Measurements from ENCODE around the gene NPFFR1. TPM values are rescaled to one million over a fixed set of nuclear protein-coding genes. Genes with fewer than 3 reads are reported as not detected.
"Not testable (repeated sequence)": the region's sequence is repeated elsewhere in the genome, so short reads cannot be mapped to it uniquely, and the experiment has no call there.

The NPFFR1 gene
- total RNA-seq, 4 donors from 2014 or later, result 0.19 to 0.32 TPM; not detected in 2

DNA sequence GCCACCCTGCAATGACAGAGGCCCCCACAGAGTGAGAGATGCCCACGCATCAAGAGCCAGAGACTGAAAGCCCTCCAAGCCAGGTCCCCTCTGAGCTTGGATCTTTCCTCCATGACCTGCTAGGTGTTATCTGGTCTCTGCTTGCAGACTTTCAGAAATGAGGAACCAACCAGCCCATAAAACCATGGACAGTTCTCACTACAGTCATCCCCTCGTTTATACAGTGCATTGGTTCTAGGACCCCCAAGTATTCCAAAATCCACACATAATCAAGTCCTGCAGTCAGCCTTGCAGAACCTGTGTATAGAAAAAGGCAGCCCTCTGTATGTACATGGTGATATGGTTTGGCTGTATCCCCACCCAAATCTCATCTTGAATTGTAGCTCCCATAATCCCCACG is 23.1 kb downstream of the NPFFR1 start:
- Histone ChIP-seq H3K9me3 (no peaks in the 10 kb centered on the region), H3K36me3 (no peaks in the 10 kb centered on the region), H3K27ac (no peak overlapping the region), H3K4me3 (no peak overlapping the region), H3K4me1 (peaks cover 0 to 6% (median under 1%) of the 10 kb centered on the region in 3 donors), H3K27me3 (peaks cover 0 to 43% (median 0%) of the 10 kb centered on the region in 4 donors)
- intact Hi-C loops (cut with DNase I), result no loop called here
- TF ChIP-seq POLR2A (IDR thresholded peaks at IDR 0.05), result no peak
- TF ChIP-seq, protein P1, sequence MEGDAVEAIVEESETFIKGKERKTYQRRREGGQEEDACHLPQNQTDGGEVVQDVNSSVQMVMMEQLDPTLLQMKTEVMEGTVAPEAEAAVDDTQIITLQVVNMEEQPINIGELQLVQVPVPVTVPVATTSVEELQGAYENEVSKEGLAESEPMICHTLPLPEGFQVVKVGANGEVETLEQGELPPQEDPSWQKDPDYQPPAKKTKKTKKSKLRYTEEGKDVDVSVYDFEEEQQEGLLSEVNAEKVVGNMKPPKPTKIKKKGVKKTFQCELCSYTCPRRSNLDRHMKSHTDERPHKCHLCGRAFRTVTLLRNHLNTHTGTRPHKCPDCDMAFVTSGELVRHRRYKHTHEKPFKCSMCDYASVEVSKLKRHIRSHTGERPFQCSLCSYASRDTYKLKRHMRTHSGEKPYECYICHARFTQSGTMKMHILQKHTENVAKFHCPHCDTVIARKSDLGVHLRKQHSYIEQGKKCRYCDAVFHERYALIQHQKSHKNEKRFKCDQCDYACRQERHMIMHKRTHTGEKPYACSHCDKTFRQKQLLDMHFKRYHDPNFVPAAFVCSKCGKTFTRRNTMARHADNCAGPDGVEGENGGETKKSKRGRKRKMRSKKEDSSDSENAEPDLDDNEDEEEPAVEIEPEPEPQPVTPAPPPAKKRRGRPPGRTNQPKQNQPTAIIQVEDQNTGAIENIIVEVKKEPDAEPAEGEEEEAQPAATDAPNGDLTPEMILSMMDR (IDR thresholded peaks at IDR 0.05), result no peak
- no peak for DNase-seq
- WGBS, 2 donors, result 75 to 77% methylated on average over 3 of the region's 3 CpGs

DNA sequence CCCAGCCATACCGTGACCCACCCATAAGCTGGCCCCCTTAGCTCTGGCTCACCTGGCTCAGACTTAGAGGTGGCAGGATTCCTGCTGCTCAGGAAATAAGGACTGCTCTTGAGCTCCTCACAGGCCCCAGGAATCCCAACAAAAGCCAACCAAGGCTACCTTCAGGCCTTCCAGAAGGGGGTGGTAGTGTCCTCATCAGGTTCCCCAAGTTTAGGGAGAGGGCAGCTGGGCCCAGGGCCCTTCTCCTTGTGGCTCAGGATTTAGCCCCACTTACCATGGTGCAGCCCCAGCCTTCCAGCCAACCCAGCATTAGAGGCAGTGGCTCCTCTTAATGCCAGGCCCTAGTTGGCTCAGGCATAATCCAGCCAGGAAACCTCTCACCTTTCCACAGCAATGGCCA is 23.5 kb downstream of the NPFFR1 start:
- Histone ChIP-seq H3K27me3 (peaks cover 0 to 47% (median under 1%) of the 10 kb centered on the region in 4 donors), H3K9me3 (no peaks in the 10 kb centered on the region), H3K36me3 (no peaks in the 10 kb centered on the region), H3K4me3 (no peak overlapping the region), H3K27ac (no peak overlapping the region), H3K4me1 (peaks cover under 1 to 11% (median 5%) of the 10 kb centered on the region in 3 donors)
- intact Hi-C loops (cut with DNase I), result no loop called here
- DNase-seq, result no peak
- WGBS, 2 donors, result 50 to 86% methylated on average over 1 of the region's 1 CpG
- TF ChIP-seq POLR2A (IDR thresholded peaks at IDR 0.05), result no peak
- TF ChIP-seq, protein P1 (IDR thresholded peaks at IDR 0.05), result no peak

DNA sequence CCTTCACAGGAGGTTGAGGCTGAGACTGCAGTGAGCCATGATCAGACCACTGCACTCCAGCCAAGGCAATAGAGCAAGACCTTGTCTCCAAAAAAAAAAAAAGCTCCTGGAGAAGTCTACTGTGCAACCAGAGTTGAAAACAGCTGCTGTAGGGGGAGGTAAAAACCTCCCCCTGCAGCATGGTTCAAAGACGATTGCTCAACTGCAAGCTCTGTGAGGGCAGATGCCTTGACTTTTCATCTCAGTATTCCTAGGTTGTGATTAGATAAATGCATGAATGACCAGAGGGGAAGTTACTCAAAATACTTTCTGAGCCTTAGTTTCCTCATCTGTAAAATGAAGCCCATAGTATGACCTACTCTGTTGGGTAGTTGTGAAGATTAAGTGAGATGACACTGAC is 25.6 kb downstream of the NPFFR1 start:
- peaks cover 0 to 63% (median 7%) of the 10 kb centered on the region in 4 donors for H3K27me3 ChIP-seq

DNA sequence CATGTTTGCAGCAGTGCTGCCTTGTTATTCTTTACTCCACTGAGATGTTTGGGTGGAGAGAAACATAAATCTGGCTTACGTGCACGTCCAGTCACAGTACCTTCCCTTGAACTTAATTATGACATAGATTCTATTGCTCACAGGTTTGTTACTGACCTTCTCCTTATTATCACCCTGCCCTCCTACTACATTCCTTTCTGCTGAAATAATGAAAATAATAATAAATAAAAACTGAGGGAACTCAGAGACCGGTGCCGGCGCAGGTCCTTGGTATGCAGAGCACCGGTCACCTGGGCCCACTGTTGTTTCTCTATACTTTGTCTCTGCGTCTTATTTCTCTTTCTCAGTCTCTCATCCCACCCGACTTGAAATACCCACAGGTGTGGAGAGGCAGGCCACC is 26.0 kb downstream of the NPFFR1 start:
- H3K4me1 ChIP-seq, result peaks cover 5 to 15% (median 7%) of the 10 kb centered on the region in 3 donors
- DNase-seq; intact Hi-C loops (cut with DNase I); H3K9me3 ChIP-seq; H3K36me3 ChIP-seq; H3K27ac ChIP-seq; H3K4me3 ChIP-seq: not testable (repeated sequence)
- WGBS, 2 donors, result 80 to 83% methylated on average over 8 of the region's 8 CpGs
- H3K27me3 ChIP-seq, result peaks cover 0 to 67% (median 7%) of the 10 kb centered on the region in 4 donors

More for the DNA sequence above, 25.6 kb downstream of the NPFFR1 start:
- TF ChIP-seq, protein P1 (IDR thresholded peaks at IDR 0.05), result no peak
- TF ChIP-seq POLR2A (IDR thresholded peaks at IDR 0.05), result no peak
- peaks cover 5 to 15% (median 7%) of the 10 kb centered on the region in 3 donors for H3K4me1 ChIP-seq
- intact Hi-C loops (cut with DNase I), result no loop called here
- H3K4me3 ChIP-seq, result no peak overlapping the region
- DNase-seq, result no peak
- no peaks in the 10 kb centered on the region for H3K36me3 ChIP-seq
- H3K9me3 ChIP-seq, result no peaks in the 10 kb centered on the region
- H3K27ac ChIP-seq, result no peak overlapping the region
- 90% methylated on average over 1 of the region's 1 CpG for WGBS, 2 donors

DNA sequence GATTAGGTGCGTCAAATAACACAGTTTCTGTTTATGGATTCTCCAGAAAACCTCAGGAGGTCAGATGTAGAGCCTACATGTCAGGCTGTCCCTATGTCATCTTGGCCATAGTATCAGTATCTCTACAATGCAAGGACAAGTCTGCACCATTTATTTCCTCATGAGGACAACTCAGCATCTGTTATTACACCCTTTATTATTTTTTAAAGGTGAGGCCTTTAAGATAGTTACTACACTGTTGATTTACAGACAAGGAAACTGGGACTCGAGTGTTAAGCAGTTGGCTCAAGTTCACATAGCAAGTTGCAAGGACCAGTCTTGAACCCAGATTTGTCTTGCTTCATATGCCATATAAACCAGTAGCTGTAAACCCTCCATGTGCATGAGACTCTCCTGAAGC is 27.3 kb downstream of the NPFFR1 start:
- no peak for DNase-seq
- Histone ChIP-seq H3K9me3 (no peaks in the 10 kb centered on the region), H3K27me3 (peaks cover 0 to 80% (median 7%) of the 10 kb centered on the region in 4 donors), H3K36me3 (no peaks in the 10 kb centered on the region), H3K4me3 (no peak overlapping the region), H3K4me1 (peaks cover 5 to 15% (median 7%) of the 10 kb centered on the region in 3 donors), H3K27ac (peak overlapping the region in 2 of 4 donors; percentile 10 to 43)
- WGBS, 2 donors, result 74 to 75% methylated on average over 2 of the region's 2 CpGs
- intact Hi-C loops (cut with DNase I), result no loop called here
- no peak for TF ChIP-seq POLR2A (IDR thresholded peaks at IDR 0.05)
- TF ChIP-seq, protein P1 (IDR thresholded peaks at IDR 0.05), result no peak

Data from esophagus squamous epithelium (tissue), 5 donors.